ENCODE measurements around the gene HBS1L. TPM values are rescaled to one million over a fixed set of nuclear protein-coding genes. Genes with fewer than 3 reads are reported as not detected.

The HBS1L gene
- total RNA-seq, 1 experiment from 2014 or later: 97.0 TPM

GRCh38 chr6:135043846-135044245, 10.8 kb downstream of the HBS1L start:
- no peak for TF ChIP-seq CTCF (IDR thresholded peaks at IDR 0.05; ENCODE audit: unreplicated experiment)
- H3K9me3 Mint-ChIP-seq (ENCODE audit: unreplicated experiment): no peaks in the 10 kb centered on the region
- POLR2A ChIA-PET: interaction anchor here (1.1 to 1.3 kb wide), 3 partner anchors 10 to 18 kb away, joined by 3 to 5 read pairs (median 4); no protein-coding TSS in a partner anchor
- intact Hi-C loops (cut with micrococcal nuclease): no loop called here
- no peaks in the 10 kb centered on the region for H3K27me3 Mint-ChIP-seq (ENCODE audit: insufficient read depth, unreplicated experiment)
- BruUV-seq (replicated peaks): no TSS peak
- peaks cover 13% of the 10 kb centered on the region for H3K4me1 Mint-ChIP-seq (ENCODE audit: insufficient read depth, unreplicated experiment)
- no peak overlapping the region for H3K4me3 Mint-ChIP-seq (ENCODE audit: unreplicated experiment)
- no peak for DNase-seq (ENCODE audit: unreplicated experiment)
- CTCF ChIA-PET: interaction anchor here (0.6 kb wide), 1 partner anchor 228 kb away, joined by 3 read pairs; no protein-coding TSS in a partner anchor
- no peak overlapping the region for H3K27ac Mint-ChIP-seq (ENCODE audit: low read depth, unreplicated experiment)
- H3K36me3 Mint-ChIP-seq (ENCODE audit: insufficient read depth, unreplicated experiment): peaks cover 45% of the 10 kb centered on the region

- no TSS peak for BruUV-seq (replicated peaks)
- ChIA-PET CTCF (interaction anchor here (0.6 kb wide), 1 partner anchor 227 kb away, joined by 3 read pairs; no protein-coding TSS in a partner anchor), POLR2A (interaction anchor here (1.1 to 1.3 kb wide), 3 partner anchors 10 to 18 kb away, joined by 3 to 5 read pairs (median 4); no protein-coding TSS in a partner anchor)
- no peak for TF ChIP-seq CTCF (IDR thresholded peaks at IDR 0.05; ENCODE audit: unreplicated experiment)
- Mint-ChIP-seq H3K4me3 (ENCODE audit: unreplicated experiment) (no peak overlapping the region), H3K27me3 (ENCODE audit: insufficient read depth, unreplicated experiment) (no peaks in the 10 kb centered on the region), H3K36me3 (ENCODE audit: insufficient read depth, unreplicated experiment) (peaks cover 44% of the 10 kb centered on the region), H3K27ac (ENCODE audit: low read depth, unreplicated experiment) (no peak overlapping the region), H3K4me1 (ENCODE audit: insufficient read depth, unreplicated experiment) (peaks cover 13% of the 10 kb centered on the region), H3K9me3 (ENCODE audit: unreplicated experiment) (no peaks in the 10 kb centered on the region)
- intact Hi-C loops (cut with micrococcal nuclease): no loop called here
- no peak for DNase-seq (ENCODE audit: unreplicated experiment)
Observed at GRCh38 chr6:135043364-135043763, 11.3 kb downstream of the HBS1L start.

- no peak for TF ChIP-seq CTCF (IDR thresholded peaks at IDR 0.05; ENCODE audit: unreplicated experiment)
- Mint-ChIP-seq H3K4me1 (ENCODE audit: insufficient read depth, unreplicated experiment) (no peaks in the 10 kb centered on the region), H3K27ac (ENCODE audit: low read depth, unreplicated experiment) (no peak overlapping the region), H3K9me3 (ENCODE audit: unreplicated experiment) (no peaks in the 10 kb centered on the region), H3K36me3 (ENCODE audit: insufficient read depth, unreplicated experiment) (peaks cover 48% of the 10 kb centered on the region), H3K27me3 (ENCODE audit: insufficient read depth, unreplicated experiment) (no peaks in the 10 kb centered on the region), H3K4me3 (ENCODE audit: unreplicated experiment) (no peak overlapping the region)
- DNase-seq (ENCODE audit: unreplicated experiment): no peak
- CTCF ChIA-PET: no interaction called here
- no TSS peak for BruUV-seq (replicated peaks)
- intact Hi-C loops (cut with micrococcal nuclease): no loop called here
- POLR2A ChIA-PET: no interaction called here
Observed at GRCh38 chr6:135038335-135038734, 16.3 kb downstream of the HBS1L start.

GRCh38 chr6:135037541-135037940, 17.1 kb downstream of the HBS1L start:
- Mint-ChIP-seq H3K4me1 (ENCODE audit: insufficient read depth, unreplicated experiment) (no peaks in the 10 kb centered on the region), H3K27ac (ENCODE audit: low read depth, unreplicated experiment) (no peak overlapping the region), H3K36me3 (ENCODE audit: insufficient read depth, unreplicated experiment) (peaks cover 53% of the 10 kb centered on the region), H3K27me3 (ENCODE audit: insufficient read depth, unreplicated experiment) (no peaks in the 10 kb centered on the region), H3K9me3 (ENCODE audit: unreplicated experiment) (no peaks in the 10 kb centered on the region), H3K4me3 (ENCODE audit: unreplicated experiment) (no peak overlapping the region)
- no peak for DNase-seq (ENCODE audit: unreplicated experiment)
- no TSS peak for BruUV-seq (replicated peaks)
- ChIA-PET POLR2A (interaction anchor here (1.8 kb wide), 1 partner anchor 18 kb away, joined by 5 read pairs; the partner anchor contains the start of gene HBS1L), CTCF (no interaction called here)
- no peak for TF ChIP-seq CTCF (IDR thresholded peaks at IDR 0.05; ENCODE audit: unreplicated experiment)
- intact Hi-C loops (cut with micrococcal nuclease): no loop called here
